ENCODE data around the gene PTX4. TPM values are rescaled to one million over a fixed set of nuclear protein-coding genes. Genes with fewer than 3 reads are reported as not detected.

The PTX4 gene
- total RNA-seq, 1 donor from 2014 or later: not detected

GRCh38 chr16:1530349-1530882 lies 41.7 kb upstream of the PTX4 start:
- peaks cover 29% of the 10 kb centered on the region for H3K4me1 Mint-ChIP-seq
- peaks cover 8% of the 10 kb centered on the region for H3K36me3 Mint-ChIP-seq (ENCODE audit: low read depth)
- H3K27me3 Mint-ChIP-seq: no peaks in the 10 kb centered on the region
- no peak overlapping the region for H3K4me3 Mint-ChIP-seq
- no peak overlapping the region for H3K27ac Mint-ChIP-seq
- no peak for DNase-seq
- H3K9me3 Mint-ChIP-seq: no peaks in the 10 kb centered on the region
- intact Hi-C loops (cut with micrococcal nuclease): no loop called here

DNA sequence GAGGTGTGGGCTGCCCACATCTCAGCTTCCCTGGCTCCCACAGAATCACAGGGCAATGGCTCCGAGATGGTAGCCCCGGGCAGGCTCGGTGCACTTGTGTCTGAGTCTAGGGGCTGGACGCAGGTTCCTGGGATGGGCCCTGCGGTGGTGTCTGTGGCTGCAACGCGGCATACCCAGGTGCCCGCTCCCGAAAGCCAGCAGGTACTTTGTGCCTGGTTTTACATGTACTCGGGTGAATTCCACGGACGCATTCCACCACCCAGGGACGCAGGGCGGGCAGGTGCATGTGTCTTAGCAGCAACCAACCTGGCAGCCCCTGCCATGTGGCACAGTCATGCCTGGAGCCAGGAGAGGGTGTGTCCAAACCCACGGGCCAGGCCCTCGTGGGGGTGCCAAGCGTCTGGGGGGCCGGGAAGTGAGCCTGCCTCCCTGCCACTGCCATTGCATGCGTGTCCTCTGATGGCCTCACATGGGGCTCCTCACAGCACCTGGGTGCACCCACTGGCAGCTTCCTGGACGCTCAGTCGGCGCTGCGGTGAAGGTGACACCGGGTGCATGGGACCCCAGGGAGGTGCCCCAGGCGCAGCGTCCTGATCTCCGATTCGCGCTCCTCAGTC lies 40.3 kb upstream of the PTX4 start:
- peak overlapping the region; percentile 69 for H3K27ac Mint-ChIP-seq
- no peaks in the 10 kb centered on the region for H3K27me3 Mint-ChIP-seq
- H3K4me1 Mint-ChIP-seq: peaks cover 24% of the 10 kb centered on the region
- H3K4me3 Mint-ChIP-seq: no peak overlapping the region
- DNase-seq: no peak
- no peaks in the 10 kb centered on the region for H3K36me3 Mint-ChIP-seq (ENCODE audit: low read depth)
- H3K9me3 Mint-ChIP-seq: no peaks in the 10 kb centered on the region
- intact Hi-C loops (cut with micrococcal nuclease): no loop called here

GRCh38 chr16:1527836-1528811 lies 39.4 kb upstream of the PTX4 start:
- no peak overlapping the region for H3K4me3 Mint-ChIP-seq
- H3K36me3 Mint-ChIP-seq (ENCODE audit: low read depth): no peaks in the 10 kb centered on the region
- no peaks in the 10 kb centered on the region for H3K9me3 Mint-ChIP-seq
- H3K4me1 Mint-ChIP-seq: peaks cover 22% of the 10 kb centered on the region
- no peaks in the 10 kb centered on the region for H3K27me3 Mint-ChIP-seq
- DNase-seq: no peak
- H3K27ac Mint-ChIP-seq: peak overlapping the region; percentile 56
- intact Hi-C loops (cut with micrococcal nuclease): no loop called here

DNA sequence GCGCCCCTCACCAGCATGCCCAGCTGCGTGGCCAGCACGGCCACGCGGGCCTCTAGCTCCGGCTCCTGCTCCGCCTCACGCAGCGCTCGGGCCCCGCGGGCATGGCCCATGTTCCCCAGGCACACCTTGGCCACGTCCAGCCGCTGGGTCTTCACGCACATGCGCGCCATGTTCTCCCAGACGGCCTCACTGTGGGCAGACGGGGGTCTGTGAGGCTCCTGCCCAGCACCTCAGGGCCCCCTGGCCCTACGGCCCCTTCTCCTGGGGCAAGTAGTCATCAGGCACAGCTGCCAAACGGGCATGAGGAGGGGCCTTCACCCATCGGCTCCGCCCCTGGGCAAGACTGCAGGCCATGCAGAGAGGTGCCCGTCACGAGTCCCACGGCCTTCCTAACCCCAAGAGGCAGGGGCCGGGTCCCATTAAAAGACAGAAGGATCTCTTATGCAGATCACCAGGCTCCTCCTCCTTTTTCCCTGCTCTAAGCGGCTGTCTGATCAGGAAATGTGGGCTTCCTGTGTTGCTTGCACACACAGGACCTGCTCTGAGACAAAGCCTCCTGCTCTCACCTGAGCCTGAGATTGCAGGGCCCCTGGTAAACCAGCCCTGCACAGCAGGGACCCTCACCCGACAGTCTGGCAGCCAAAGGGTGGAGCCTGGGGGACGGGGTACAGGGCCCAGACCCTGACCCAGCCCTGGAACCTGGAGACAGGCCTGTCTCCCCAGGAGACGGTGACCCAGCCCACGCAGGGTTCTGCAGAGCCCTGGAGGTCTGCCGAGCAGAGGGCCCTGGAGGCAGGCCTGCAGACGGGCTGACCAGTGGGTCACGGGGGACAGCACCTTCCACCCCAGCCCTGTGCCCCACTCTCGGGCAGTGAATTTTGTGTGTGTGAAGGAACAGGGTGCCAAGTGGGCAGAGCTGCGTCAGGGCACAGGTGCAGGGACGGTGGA lies 38.1 kb upstream of the PTX4 start:
- intact Hi-C loops (cut with micrococcal nuclease): no loop called here
- Mint-ChIP-seq H3K9me3 (no peaks in the 10 kb centered on the region), H3K4me3 (peak overlapping the region; percentile 8)

DNA sequence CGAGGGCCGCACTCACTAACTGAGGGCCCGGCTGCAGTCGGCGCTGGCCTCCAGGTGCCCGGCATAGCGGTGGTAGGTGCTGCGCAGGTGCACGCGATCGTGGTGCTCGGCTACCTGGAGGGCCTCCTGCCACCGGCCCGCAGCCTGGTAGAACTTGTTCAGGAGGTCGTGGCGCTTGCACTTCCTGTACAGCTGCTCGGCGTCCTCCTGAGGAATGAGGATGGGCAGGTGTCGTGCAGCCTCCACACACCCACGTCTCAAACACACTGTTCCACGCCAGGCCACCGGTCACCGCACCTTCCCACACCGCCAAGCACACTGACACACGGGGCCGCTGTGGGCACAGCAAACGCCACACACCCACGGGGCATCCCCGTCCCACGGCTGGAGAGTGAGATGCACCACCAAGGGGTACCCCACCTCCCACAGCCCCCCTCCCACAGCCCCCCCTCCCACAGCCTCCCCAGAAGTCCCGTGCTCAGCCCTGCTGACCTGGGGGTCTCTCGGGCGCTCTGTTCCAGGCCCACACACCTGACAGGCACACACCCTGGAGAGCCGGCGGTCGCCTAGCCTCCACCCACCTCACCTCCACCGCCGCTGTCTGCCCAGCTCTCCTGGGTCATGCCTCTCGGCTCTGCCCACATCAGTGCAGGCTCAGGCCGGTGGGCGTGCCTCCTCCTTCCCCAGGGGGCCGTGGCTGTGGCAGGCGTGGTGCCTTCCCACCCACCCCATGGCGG lies 37.3 kb upstream of the PTX4 start:
- Mint-ChIP-seq H3K4me1 (peaks cover 20% of the 10 kb centered on the region), H3K36me3 (ENCODE audit: low read depth) (no peaks in the 10 kb centered on the region), H3K4me3 (peak overlapping the region; percentile 32), H3K27me3 (no peaks in the 10 kb centered on the region), H3K9me3 (no peaks in the 10 kb centered on the region), H3K27ac (no peak overlapping the region)
- intact Hi-C loops (cut with micrococcal nuclease): no loop called here
- DNase-seq: no peak

More for the DNA sequence above, 38.1 kb upstream of the PTX4 start:
- Mint-ChIP-seq H3K27me3 (no peaks in the 10 kb centered on the region), H3K4me1 (peaks cover 20% of the 10 kb centered on the region), H3K36me3 (ENCODE audit: low read depth) (no peaks in the 10 kb centered on the region), H3K27ac (peak overlapping the region; percentile 45)
- DNase-seq: peak; percentile 78

- Mint-ChIP-seq H3K4me3 (no peak overlapping the region), H3K4me1 (peaks cover 16% of the 10 kb centered on the region), H3K9me3 (no peaks in the 10 kb centered on the region), H3K27me3 (no peaks in the 10 kb centered on the region), H3K36me3 (ENCODE audit: low read depth) (no peaks in the 10 kb centered on the region), H3K27ac (no peak overlapping the region)
- intact Hi-C loops (cut with micrococcal nuclease): no loop called here
- no peak for DNase-seq
These were observed 35.6 kb upstream of the PTX4 start for GRCh38 chr16:1524366-1524765.

GRCh38 chr16:1523581-1524245 lies 35.0 kb upstream of the PTX4 start:
- no peaks in the 10 kb centered on the region for H3K36me3 Mint-ChIP-seq (ENCODE audit: low read depth)
- H3K27me3 Mint-ChIP-seq: no peaks in the 10 kb centered on the region
- no peak overlapping the region for H3K4me3 Mint-ChIP-seq
- DNase-seq: no peak
- intact Hi-C loops (cut with micrococcal nuclease): no loop called here
- H3K4me1 Mint-ChIP-seq: peaks cover 16% of the 10 kb centered on the region
- H3K9me3 Mint-ChIP-seq: no peaks in the 10 kb centered on the region
- H3K27ac Mint-ChIP-seq: no peak overlapping the region

DNA sequence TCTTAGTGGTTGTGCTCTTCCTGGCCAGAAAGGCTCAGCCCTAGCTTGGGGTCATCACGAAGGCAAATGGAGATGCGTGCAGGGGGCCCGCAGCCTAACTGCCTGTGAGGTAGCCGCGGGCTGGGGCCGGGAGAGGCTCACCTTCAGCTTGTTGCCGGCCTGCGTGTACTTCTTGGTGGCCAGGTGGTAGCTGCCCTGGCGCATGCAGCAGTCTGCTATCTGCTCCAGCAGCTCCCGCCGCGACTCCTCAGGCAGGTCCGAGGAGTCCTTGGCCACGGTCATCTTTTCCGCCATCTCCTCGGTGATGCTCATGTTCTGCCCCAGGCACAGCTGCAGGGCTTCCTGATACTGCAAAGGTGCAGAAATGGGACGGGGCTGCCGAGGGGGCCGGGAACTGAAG lies 31.7 kb upstream of the PTX4 start:
- no peaks in the 10 kb centered on the region for H3K36me3 Mint-ChIP-seq (ENCODE audit: low read depth)
- H3K27me3 Mint-ChIP-seq: no peaks in the 10 kb centered on the region
- H3K9me3 Mint-ChIP-seq: no peaks in the 10 kb centered on the region
- intact Hi-C loops (cut with micrococcal nuclease): no loop called here
- no peak for DNase-seq
- H3K4me3 Mint-ChIP-seq: no peak overlapping the region
- H3K27ac Mint-ChIP-seq: no peak overlapping the region
- peaks cover under 1% of the 10 kb centered on the region for H3K4me1 Mint-ChIP-seq

GRCh38 chr16:1519831-1520230 lies 31.1 kb upstream of the PTX4 start:
- Mint-ChIP-seq H3K4me1 (no peaks in the 10 kb centered on the region), H3K27ac (no peak overlapping the region), H3K4me3 (no peak overlapping the region), H3K9me3 (no peaks in the 10 kb centered on the region), H3K27me3 (no peaks in the 10 kb centered on the region), H3K36me3 (ENCODE audit: low read depth) (no peaks in the 10 kb centered on the region)
- no peak for DNase-seq
- intact Hi-C loops (cut with micrococcal nuclease): no loop called here

- intact Hi-C loops (cut with micrococcal nuclease): no loop called here
- Mint-ChIP-seq H3K4me1 (no peaks in the 10 kb centered on the region), H3K27me3 (no peaks in the 10 kb centered on the region), H3K9me3 (no peaks in the 10 kb centered on the region), H3K4me3 (no peak overlapping the region), H3K36me3 (ENCODE audit: low read depth) (no peaks in the 10 kb centered on the region), H3K27ac (no peak overlapping the region)
- no peak for DNase-seq
These were observed 29.9 kb upstream of the PTX4 start for GRCh38 chr16:1518626-1519135.

DNA sequence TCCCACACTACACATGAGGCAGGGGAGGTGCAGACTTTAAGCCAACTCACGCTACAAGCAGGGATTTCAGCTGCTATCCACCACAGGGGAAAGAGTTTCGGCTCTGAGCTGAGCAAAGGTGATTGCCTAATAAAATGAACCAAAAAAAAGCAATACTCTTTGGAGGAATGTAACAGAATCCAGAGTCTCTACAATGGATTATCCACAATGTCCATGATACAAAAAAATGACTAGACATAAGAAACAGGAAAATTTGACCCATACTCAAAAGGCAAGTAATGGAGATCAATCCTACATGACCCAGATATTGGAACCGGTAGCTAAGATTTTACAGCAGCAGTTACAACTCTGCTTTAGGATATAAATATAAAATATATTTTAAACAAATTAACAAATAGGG lies 25.8 kb upstream of the PTX4 start:
- H3K27ac Mint-ChIP-seq: no peak overlapping the region
- no peaks in the 10 kb centered on the region for H3K4me1 Mint-ChIP-seq
- intact Hi-C loops (cut with micrococcal nuclease): no loop called here
- H3K9me3 Mint-ChIP-seq: no peaks in the 10 kb centered on the region
- H3K4me3 Mint-ChIP-seq: no peak overlapping the region
- DNase-seq: no peak
- peaks cover 17% of the 10 kb centered on the region for H3K36me3 Mint-ChIP-seq (ENCODE audit: low read depth)
- no peaks in the 10 kb centered on the region for H3K27me3 Mint-ChIP-seq

DNA sequence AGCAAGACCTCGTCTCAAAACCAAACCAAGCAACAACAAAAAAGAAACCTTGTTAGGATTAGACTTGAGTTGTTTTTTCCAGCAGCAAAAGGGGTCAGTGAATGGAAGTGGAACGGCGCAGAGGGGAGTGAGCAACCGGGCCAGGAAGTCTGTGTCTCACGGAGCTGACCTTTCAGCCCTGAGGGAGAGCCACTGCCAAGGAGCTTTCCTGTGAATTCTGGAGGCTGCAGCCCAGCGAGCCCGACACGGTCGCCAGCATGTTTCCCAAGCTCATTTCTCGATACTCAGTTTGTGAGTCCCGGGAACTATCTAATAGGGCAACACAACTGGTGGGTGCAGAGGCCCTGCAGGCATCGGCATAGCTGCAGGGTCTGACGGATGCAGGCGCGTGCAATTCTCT lies 24.0 kb upstream of the PTX4 start:
- Mint-ChIP-seq H3K27me3 (no peaks in the 10 kb centered on the region), H3K9me3 (no peaks in the 10 kb centered on the region), H3K4me3 (no peak overlapping the region), H3K4me1 (no peaks in the 10 kb centered on the region), H3K36me3 (ENCODE audit: low read depth) (peaks cover 18% of the 10 kb centered on the region), H3K27ac (no peak overlapping the region)
- intact Hi-C loops (cut with micrococcal nuclease): no loop called here
- DNase-seq: no peak

All from activated CD4-positive, alpha-beta T cell treated with anti-CD3 and anti-CD28 coated beads, Interleukin-2, amount 10 ng/mL, durations not matched to agents 24 days and 14 days (primary cell).